Activated CD4-positive, alpha-beta T cell treated with anti-CD3 and anti-CD28 coated beads, Interleukin-2, amount 50 U/mL, for 24 hours (primary cell): ENCODE results near the gene CCDC171.
"Not testable (repeated sequence)": the region's sequence is repeated elsewhere in the genome, so short reads cannot be mapped to it uniquely, and the experiment has no call there.

ENCODE experiments used
- DNase-seq, 2 donors: peaks; one replicate each; pipeline ENCODE4 v3.0.0-alpha.2; 2020; ENCODE audit warnings: low read depth in 1 of 2, low spot score in 1 of 2

The CCDC171 gene

GRCh38 chr9:15746905-15747304 lies 194.1 kb downstream of the CCDC171 start:
- DNase-seq = no peak

GRCh38 chr9:15755660-15756059 lies 202.8 kb downstream of the CCDC171 start:
- no peak for DNase-seq

GRCh38 chr9:15761551-15761950 lies 208.7 kb downstream of the CCDC171 start:
- no peak for DNase-seq

GRCh38 chr9:15763371-15763770 lies 210.5 kb downstream of the CCDC171 start:
- no peak for DNase-seq

GRCh38 chr9:15764131-15764530 lies 211.3 kb downstream of the CCDC171 start:
- DNase-seq = no peak

GRCh38 chr9:15769547-15769946 lies 216.7 kb downstream of the CCDC171 start:
- no peak for DNase-seq

GRCh38 chr9:15778861-15779260 lies 226.0 kb downstream of the CCDC171 start:
- DNase-seq = no peak

- no peak for DNase-seq
These were observed 229.3 kb downstream of the CCDC171 start for GRCh38 chr9:15782106-15782505.

- DNase-seq = no peak
These were observed 232.7 kb downstream of the CCDC171 start for GRCh38 chr9:15785584-15785983.

GRCh38 chr9:15786616-15787015 lies 233.8 kb downstream of the CCDC171 start:
- DNase-seq = no peak

- not testable (repeated sequence) for DNase-seq
These were observed 257.5 kb downstream of the CCDC171 start for GRCh38 chr9:15810219-15810899.

- no peak for DNase-seq
These were observed 260.2 kb downstream of the CCDC171 start for GRCh38 chr9:15813076-15813475.

- DNase-seq = no peak
These were observed 271.5 kb downstream of the CCDC171 start for GRCh38 chr9:15824310-15824709.

GRCh38 chr9:15831384-15831783 lies 278.5 kb downstream of the CCDC171 start:
- DNase-seq = no peak

GRCh38 chr9:15834541-15834940 lies 281.7 kb downstream of the CCDC171 start:
- DNase-seq = no peak

- DNase-seq = peak in 1 of 2 donors; percentile 11
These were observed 284.3 kb downstream of the CCDC171 start for GRCh38 chr9:15837079-15837679.

GRCh38 chr9:15842051-15842450 lies 289.2 kb downstream of the CCDC171 start:
- no peak for DNase-seq

- no peak for DNase-seq
These were observed 290.5 kb downstream of the CCDC171 start for GRCh38 chr9:15843316-15843715.

GRCh38 chr9:15843931-15844330 lies 291.1 kb downstream of the CCDC171 start:
- DNase-seq = no peak

GRCh38 chr9:15846611-15847010 lies 293.8 kb downstream of the CCDC171 start:
- no peak for DNase-seq

- DNase-seq = no peak
These were observed 297.0 kb downstream of the CCDC171 start for GRCh38 chr9:15849871-15850270.

- DNase-seq = no peak
These were observed 298.9 kb downstream of the CCDC171 start for GRCh38 chr9:15851766-15852165.

- DNase-seq = no peak
These were observed 303.7 kb downstream of the CCDC171 start for GRCh38 chr9:15856591-15856990.
